ENCODE data around the gene PGC.

The PGC gene

GRCh38 chr6:41779336-41779735 lies 32.1 kb upstream of the PGC start:
- no peaks in the 10 kb centered on the region for H3K9me3 ChIP-seq (ENCODE audit: insufficient read depth, low read length)
- H3K9ac ChIP-seq (ENCODE audit: low read length), result peak overlapping the region; percentile 85
- no peak overlapping the region for H2AFZ ChIP-seq (ENCODE audit: low read depth, low read length)

GRCh38 chr6:41778895-41779294 lies 31.7 kb upstream of the PGC start:
- TF ChIP-seq CTCF (IDR thresholded peaks at IDR 0.05; ENCODE audit: low read depth, low read length), result no peak
- TF ChIP-seq EZH2phosphoT487 (IDR thresholded peaks at IDR 0.05; ENCODE audit: low read depth), result no peak
- H2AFZ ChIP-seq (ENCODE audit: low read depth, low read length), result no peak overlapping the region
- peaks cover 8% of the 10 kb centered on the region; the same call in 1 of the 2 replicates for H3K27me3 ChIP-seq (ENCODE audit: low read depth, low read length)
- H3K4me3 ChIP-seq (ENCODE audit: low read length), result peak overlapping the region; percentile 87
- H3K9ac ChIP-seq (ENCODE audit: low read length), result peak overlapping the region; percentile 85
- peaks cover 20% of the 10 kb centered on the region for H3K4me1 ChIP-seq (ENCODE audit: low read length)
- peaks cover 5% of the 10 kb centered on the region; the same call in 1 of the 2 replicates for H3K79me2 ChIP-seq (ENCODE audit: low read length)
- no peaks in the 10 kb centered on the region for H3K9me3 ChIP-seq (ENCODE audit: insufficient read depth, low read length)
- H4K20me1 ChIP-seq (ENCODE audit: insufficient read depth, low read length), result no peaks in the 10 kb centered on the region
- H3K27ac ChIP-seq (ENCODE audit: low read length), result no peak overlapping the region
- H3K4me2 ChIP-seq (ENCODE audit: low read length), result peak overlapping the region; percentile 95
- H3K36me3 ChIP-seq (replicated peaks; ENCODE audit: low read depth, low read length), result peaks cover 7% of the 10 kb centered on the region

More at GRCh38 chr6:41779336-41779735, 32.1 kb upstream of the PGC start:
- peak overlapping the region; percentile 87 for H3K4me3 ChIP-seq (ENCODE audit: low read length)
- peaks cover 5% of the 10 kb centered on the region; the same call in 1 of the 2 replicates for H3K79me2 ChIP-seq (ENCODE audit: low read length)
- no peak for TF ChIP-seq EZH2phosphoT487 (IDR thresholded peaks at IDR 0.05; ENCODE audit: low read depth)
- TF ChIP-seq CTCF (IDR thresholded peaks at IDR 0.05; ENCODE audit: low read depth, low read length), result no peak
- peaks cover 7% of the 10 kb centered on the region for H3K36me3 ChIP-seq (replicated peaks; ENCODE audit: low read depth, low read length)
- H3K27ac ChIP-seq (ENCODE audit: low read length), result no peak overlapping the region
- H3K4me2 ChIP-seq (ENCODE audit: low read length), result peak overlapping the region; percentile 95
- H3K4me1 ChIP-seq (ENCODE audit: low read length), result peaks cover 24% of the 10 kb centered on the region
- H4K20me1 ChIP-seq (ENCODE audit: insufficient read depth, low read length), result no peaks in the 10 kb centered on the region
- peaks cover 8% of the 10 kb centered on the region; the same call in 1 of the 2 replicates for H3K27me3 ChIP-seq (ENCODE audit: low read depth, low read length)

- Histone ChIP-seq H3K4me2 (ENCODE audit: low read length) (no peak overlapping the region), H4K20me1 (ENCODE audit: insufficient read depth, low read length) (no peaks in the 10 kb centered on the region), H3K4me3 (ENCODE audit: low read length) (no peak overlapping the region), H3K9me3 (ENCODE audit: insufficient read depth, low read length) (no peaks in the 10 kb centered on the region), H3K4me1 (ENCODE audit: low read length) (peaks cover 20% of the 10 kb centered on the region), H3K27me3 (ENCODE audit: low read depth, low read length) (peaks cover 8% of the 10 kb centered on the region; the same call in 1 of the 2 replicates), H2AFZ (ENCODE audit: low read depth, low read length) (no peak overlapping the region), H3K9ac (ENCODE audit: low read length) (no peak overlapping the region), H3K36me3 (replicated peaks; ENCODE audit: low read depth, low read length) (peaks cover 8% of the 10 kb centered on the region), H3K79me2 (ENCODE audit: low read length) (peaks cover 5% of the 10 kb centered on the region; the same call in 1 of the 2 replicates), H3K27ac (ENCODE audit: low read length) (no peak overlapping the region)
- TF ChIP-seq EZH2phosphoT487 (IDR thresholded peaks at IDR 0.05; ENCODE audit: low read depth), result no peak
- TF ChIP-seq CTCF (IDR thresholded peaks at IDR 0.05; ENCODE audit: low read depth, low read length), result no peak
Observed at GRCh38 chr6:41777551-41778285, 30.5 kb upstream of the PGC start.

- Histone ChIP-seq H3K4me2 (ENCODE audit: low read length) (no peak overlapping the region), H3K9me3 (ENCODE audit: insufficient read depth, low read length) (no peaks in the 10 kb centered on the region), H3K36me3 (replicated peaks; ENCODE audit: low read depth, low read length) (peaks cover 20% of the 10 kb centered on the region), H2AFZ (ENCODE audit: low read depth, low read length) (no peak overlapping the region), H3K4me1 (ENCODE audit: low read length) (peaks cover 8% of the 10 kb centered on the region), H3K27ac (ENCODE audit: low read length) (no peak overlapping the region), H4K20me1 (ENCODE audit: insufficient read depth, low read length) (no peaks in the 10 kb centered on the region), H3K79me2 (ENCODE audit: low read length) (peaks cover 5% of the 10 kb centered on the region; the same call in 1 of the 2 replicates), H3K4me3 (ENCODE audit: low read length) (no peak overlapping the region), H3K9ac (ENCODE audit: low read length) (no peak overlapping the region), H3K27me3 (ENCODE audit: low read depth, low read length) (no peaks in the 10 kb centered on the region)
- TF ChIP-seq EZH2phosphoT487 (IDR thresholded peaks at IDR 0.05; ENCODE audit: low read depth), result no peak
- TF ChIP-seq CTCF (IDR thresholded peaks at IDR 0.05; ENCODE audit: low read depth, low read length), result no peak
Observed at GRCh38 chr6:41775293-41775882, 28.2 kb upstream of the PGC start.
